Measurements from ENCODE around the gene ITGA7. TPM values are rescaled to one million over a fixed set of nuclear protein-coding genes. Genes with fewer than 3 reads are reported as not detected.

ITGA7 gene
- total RNA-seq, 2 donors from 2014 or later = 6.6 to 8.9 TPM

- Mint-ChIP-seq H3K4me1 (ENCODE audit: low read depth) (peaks cover 29% of the 10 kb centered on the region), H3K9me3 (no peaks in the 10 kb centered on the region), H3K36me3 (ENCODE audit: insufficient read depth in 2 of 2) (no peaks in the 10 kb centered on the region), H3K27me3 (ENCODE audit: low read depth) (peaks cover 49% of the 10 kb centered on the region), H3K27ac (no peak overlapping the region), H3K4me3 (no peak overlapping the region)
- ATAC-seq (replicated peaks in 1 of 2) = no peak
- DNase-seq = no peak
Measured at GRCh38 chr12:55683676-55684075, 24.0 kb downstream of the ITGA7 start.

- Mint-ChIP-seq H3K36me3 (ENCODE audit: insufficient read depth in 2 of 2) (no peaks in the 10 kb centered on the region), H3K4me1 (ENCODE audit: low read depth) (peaks cover 22% of the 10 kb centered on the region), H3K27me3 (ENCODE audit: low read depth) (peaks cover 49% of the 10 kb centered on the region), H3K9me3 (no peaks in the 10 kb centered on the region), H3K4me3 (no peak overlapping the region), H3K27ac (no peak overlapping the region)
- DNase-seq = no peak
- no peak for ATAC-seq (replicated peaks in 1 of 2)
Measured at GRCh38 chr12:55682087-55682796, 25.5 kb downstream of the ITGA7 start.

- H3K9me3 Mint-ChIP-seq = no peaks in the 10 kb centered on the region
- peaks cover 17% of the 10 kb centered on the region for H3K4me1 Mint-ChIP-seq (ENCODE audit: low read depth)
- peaks cover 49% of the 10 kb centered on the region for H3K27me3 Mint-ChIP-seq (ENCODE audit: low read depth)
- DNase-seq (peak in 1 of 2 donors; percentile 8), ATAC-seq (replicated peaks in 1 of 2) (peak; percentile 41 to 53)
- H3K36me3 Mint-ChIP-seq (ENCODE audit: insufficient read depth in 2 of 2) = no peaks in the 10 kb centered on the region
- H3K4me3 Mint-ChIP-seq = peak overlapping the region in 1 of 2 donors; percentile 31
- H3K27ac Mint-ChIP-seq = no peak overlapping the region
Measured at GRCh38 chr12:55681142-55682077, 26.3 kb downstream of the ITGA7 start.

- ATAC-seq (replicated peaks in 1 of 2) (no peak), DNase-seq (no peak)
- Mint-ChIP-seq H3K27ac (peak overlapping the region; percentile 16), H3K4me3 (no peak overlapping the region), H3K9me3 (no peaks in the 10 kb centered on the region), H3K36me3 (ENCODE audit: insufficient read depth in 2 of 2) (no peaks in the 10 kb centered on the region), H3K4me1 (ENCODE audit: low read depth) (peaks cover 17% of the 10 kb centered on the region), H3K27me3 (ENCODE audit: low read depth) (peaks cover 56% of the 10 kb centered on the region)
Measured at GRCh38 chr12:55679691-55680090, 28.0 kb downstream of the ITGA7 start.

GRCh38 chr12:55676707-55677106 is 31.0 kb downstream of the ITGA7 start:
- Mint-ChIP-seq H3K27me3 (ENCODE audit: low read depth) (peaks cover 41% of the 10 kb centered on the region), H3K4me1 (ENCODE audit: low read depth) (peaks cover 12% of the 10 kb centered on the region), H3K27ac (no peak overlapping the region), H3K36me3 (ENCODE audit: insufficient read depth in 2 of 2) (no peaks in the 10 kb centered on the region), H3K4me3 (no peak overlapping the region), H3K9me3 (no peaks in the 10 kb centered on the region)
- DNase-seq = no peak
- ATAC-seq (replicated peaks in 1 of 2) = no peak

GRCh38 chr12:55675666-55676065 is 32.0 kb downstream of the ITGA7 start:
- DNase-seq = no peak
- H3K27me3 Mint-ChIP-seq (ENCODE audit: low read depth) = peaks cover 31% of the 10 kb centered on the region
- H3K27ac Mint-ChIP-seq = no peak overlapping the region
- peaks cover 1% of the 10 kb centered on the region for H3K4me1 Mint-ChIP-seq (ENCODE audit: low read depth)
- no peak for ATAC-seq (replicated peaks in 1 of 2)
- H3K9me3 Mint-ChIP-seq = no peaks in the 10 kb centered on the region
- no peak overlapping the region for H3K4me3 Mint-ChIP-seq
- no peaks in the 10 kb centered on the region for H3K36me3 Mint-ChIP-seq (ENCODE audit: insufficient read depth in 2 of 2)

GRCh38 chr12:55673638-55674037 is 34.1 kb downstream of the ITGA7 start:
- Mint-ChIP-seq H3K4me3 (no peak overlapping the region), H3K27me3 (ENCODE audit: low read depth) (peaks cover 15% of the 10 kb centered on the region), H3K27ac (no peak overlapping the region), H3K4me1 (ENCODE audit: low read depth) (no peaks in the 10 kb centered on the region), H3K36me3 (ENCODE audit: insufficient read depth in 2 of 2) (no peaks in the 10 kb centered on the region), H3K9me3 (no peaks in the 10 kb centered on the region)
- no peak for DNase-seq
- no peak for ATAC-seq (replicated peaks in 1 of 2)

- no peak for DNase-seq
- Mint-ChIP-seq H3K27ac (no peak overlapping the region), H3K4me3 (no peak overlapping the region), H3K4me1 (ENCODE audit: low read depth) (no peaks in the 10 kb centered on the region), H3K9me3 (no peaks in the 10 kb centered on the region), H3K36me3 (ENCODE audit: insufficient read depth in 2 of 2) (no peaks in the 10 kb centered on the region), H3K27me3 (ENCODE audit: low read depth) (peaks cover 14% of the 10 kb centered on the region)
- no peak for ATAC-seq (replicated peaks in 1 of 2)
Measured at GRCh38 chr12:55671746-55672145, 36.0 kb downstream of the ITGA7 start.

- Mint-ChIP-seq H3K4me1 (ENCODE audit: low read depth) (no peaks in the 10 kb centered on the region), H3K27me3 (ENCODE audit: low read depth) (peaks cover 8% of the 10 kb centered on the region), H3K27ac (no peak overlapping the region), H3K4me3 (no peak overlapping the region), H3K9me3 (no peaks in the 10 kb centered on the region), H3K36me3 (ENCODE audit: insufficient read depth in 2 of 2) (no peaks in the 10 kb centered on the region)
- ATAC-seq (replicated peaks in 1 of 2) (no peak), DNase-seq (no peak)
Measured at GRCh38 chr12:55670276-55670675, 37.4 kb downstream of the ITGA7 start.

- Mint-ChIP-seq H3K9me3 (no peaks in the 10 kb centered on the region), H3K27me3 (ENCODE audit: low read depth) (peaks cover 4% of the 10 kb centered on the region), H3K4me3 (no peak overlapping the region), H3K27ac (no peak overlapping the region), H3K4me1 (ENCODE audit: low read depth) (no peaks in the 10 kb centered on the region), H3K36me3 (ENCODE audit: insufficient read depth in 2 of 2) (no peaks in the 10 kb centered on the region)
- ATAC-seq (replicated peaks in 1 of 2) = no peak
- DNase-seq = no peak
Measured at GRCh38 chr12:55666508-55666907, 41.2 kb downstream of the ITGA7 start.

- Mint-ChIP-seq H3K27me3 (ENCODE audit: low read depth) (peaks cover 13% of the 10 kb centered on the region), H3K9me3 (no peaks in the 10 kb centered on the region), H3K4me1 (ENCODE audit: low read depth) (no peaks in the 10 kb centered on the region), H3K4me3 (no peak overlapping the region), H3K27ac (no peak overlapping the region), H3K36me3 (ENCODE audit: insufficient read depth in 2 of 2) (no peaks in the 10 kb centered on the region)
- ATAC-seq (replicated peaks in 1 of 2) (no peak), DNase-seq (no peak)
Measured at GRCh38 chr12:55664826-55665225, 42.9 kb downstream of the ITGA7 start.

GRCh38 chr12:55663391-55663790 is 44.3 kb downstream of the ITGA7 start:
- DNase-seq (no peak), ATAC-seq (replicated peaks in 1 of 2) (no peak)
- H3K27me3 Mint-ChIP-seq (ENCODE audit: low read depth) = peaks cover 13% of the 10 kb centered on the region
- no peak overlapping the region for H3K4me3 Mint-ChIP-seq
- no peaks in the 10 kb centered on the region for H3K36me3 Mint-ChIP-seq (ENCODE audit: insufficient read depth in 2 of 2)
- H3K9me3 Mint-ChIP-seq = no peaks in the 10 kb centered on the region
- no peak overlapping the region for H3K27ac Mint-ChIP-seq
- H3K4me1 Mint-ChIP-seq (ENCODE audit: low read depth) = no peaks in the 10 kb centered on the region
